Retinal pigment epithelial cell (primary cell): ENCODE data around the gene ISL1.

Experiments used
- DNase-seq: peaks from one replicate; pipeline ENCODE4 v3.0.0-alpha.2; 2010; ENCODE audit warnings: low read depth
- H3K4me3 ChIP-seq: 2 replicates; pipeline ENCODE4 v1.5.1; 2011; ENCODE audit warnings: mild to moderate bottlenecking, low read length, control low read depth, moderate library complexity
- TF ChIP-seq, protein P1 (sequence below): conservative IDR thresholded peaks from 2 replicates; pipeline ENCODE4 v1.5.1; 2011; ENCODE audit warnings: low read depth, low read length, control low read depth, inconsistent platforms

ISL1 gene

DNA sequence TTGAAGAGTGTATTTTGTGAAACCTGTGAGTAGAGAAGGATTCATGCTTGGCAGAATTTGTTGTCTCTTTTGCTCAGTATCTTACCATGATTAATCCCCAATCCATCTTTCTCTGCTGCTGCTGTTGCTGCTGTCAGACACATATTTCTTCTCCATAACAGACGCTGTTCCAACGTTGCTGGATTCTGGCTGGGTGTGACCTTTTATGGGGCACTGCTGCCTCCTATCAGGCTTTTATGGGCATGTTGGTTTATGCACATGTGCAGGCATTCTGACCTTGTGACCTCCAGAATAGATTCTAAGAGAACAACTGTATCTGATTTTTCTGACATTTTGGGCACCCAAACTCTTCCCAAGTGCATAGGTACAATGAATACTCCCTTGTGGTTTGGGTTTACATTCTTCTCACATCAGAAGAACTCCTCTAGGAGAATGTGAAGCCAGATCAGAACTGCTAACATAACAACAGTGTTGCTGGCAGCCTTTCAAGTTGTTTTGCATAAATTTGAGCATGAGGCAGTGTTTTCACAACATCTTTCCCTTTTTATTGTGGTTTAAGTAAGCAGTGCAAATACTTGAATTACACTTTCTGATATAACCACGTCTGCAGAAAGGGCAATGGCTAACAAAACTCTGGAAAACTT lies 9.2 kb upstream of the ISL1 start:
- no peak overlapping the region for H3K4me3 ChIP-seq
- no peak for DNase-seq
- TF ChIP-seq, protein P1, sequence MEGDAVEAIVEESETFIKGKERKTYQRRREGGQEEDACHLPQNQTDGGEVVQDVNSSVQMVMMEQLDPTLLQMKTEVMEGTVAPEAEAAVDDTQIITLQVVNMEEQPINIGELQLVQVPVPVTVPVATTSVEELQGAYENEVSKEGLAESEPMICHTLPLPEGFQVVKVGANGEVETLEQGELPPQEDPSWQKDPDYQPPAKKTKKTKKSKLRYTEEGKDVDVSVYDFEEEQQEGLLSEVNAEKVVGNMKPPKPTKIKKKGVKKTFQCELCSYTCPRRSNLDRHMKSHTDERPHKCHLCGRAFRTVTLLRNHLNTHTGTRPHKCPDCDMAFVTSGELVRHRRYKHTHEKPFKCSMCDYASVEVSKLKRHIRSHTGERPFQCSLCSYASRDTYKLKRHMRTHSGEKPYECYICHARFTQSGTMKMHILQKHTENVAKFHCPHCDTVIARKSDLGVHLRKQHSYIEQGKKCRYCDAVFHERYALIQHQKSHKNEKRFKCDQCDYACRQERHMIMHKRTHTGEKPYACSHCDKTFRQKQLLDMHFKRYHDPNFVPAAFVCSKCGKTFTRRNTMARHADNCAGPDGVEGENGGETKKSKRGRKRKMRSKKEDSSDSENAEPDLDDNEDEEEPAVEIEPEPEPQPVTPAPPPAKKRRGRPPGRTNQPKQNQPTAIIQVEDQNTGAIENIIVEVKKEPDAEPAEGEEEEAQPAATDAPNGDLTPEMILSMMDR, result no peak

DNA sequence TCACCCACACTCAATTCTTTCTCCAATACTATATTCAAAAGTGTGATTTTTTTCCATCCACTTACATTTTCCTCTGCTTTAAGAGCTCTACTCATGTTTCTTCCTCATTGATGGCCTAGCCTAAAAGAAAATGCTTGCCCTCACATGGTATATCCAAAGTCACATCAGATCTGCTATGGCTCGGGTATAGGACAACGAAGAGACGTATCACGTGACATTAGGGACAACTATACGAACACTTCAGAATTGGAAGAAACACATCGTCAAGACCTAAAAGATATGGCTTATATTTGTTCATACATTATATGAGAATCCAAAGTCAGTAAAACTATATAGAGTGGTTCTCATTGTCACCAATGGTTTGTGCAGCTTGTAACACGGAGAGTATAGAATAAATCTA lies 8.2 kb upstream of the ISL1 start:
- TF ChIP-seq, protein P1, result no peak
- DNase-seq, result no peak
- H3K4me3 ChIP-seq, result no peak overlapping the region

DNA sequence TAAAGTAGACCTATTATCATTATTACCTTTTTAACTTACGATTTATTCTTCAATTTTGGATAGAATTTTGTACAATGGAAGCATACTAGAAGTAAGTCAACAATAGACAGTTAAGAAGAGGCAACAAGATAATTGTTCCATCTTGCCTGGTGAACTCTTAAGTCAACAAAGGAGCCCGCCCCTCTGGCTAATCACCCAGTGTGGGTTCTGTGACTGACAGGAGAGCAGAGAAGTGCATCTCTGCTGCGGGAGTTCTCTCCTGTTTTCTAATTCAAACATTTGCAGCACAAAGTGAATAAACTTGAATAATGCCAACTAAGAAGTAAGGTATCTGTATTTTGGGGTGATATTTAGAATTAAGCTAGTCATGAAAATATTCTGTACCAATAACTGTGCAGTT lies 6.7 kb upstream of the ISL1 start:
- H3K4me3 ChIP-seq, result no peak overlapping the region
- DNase-seq, result no peak

DNA sequence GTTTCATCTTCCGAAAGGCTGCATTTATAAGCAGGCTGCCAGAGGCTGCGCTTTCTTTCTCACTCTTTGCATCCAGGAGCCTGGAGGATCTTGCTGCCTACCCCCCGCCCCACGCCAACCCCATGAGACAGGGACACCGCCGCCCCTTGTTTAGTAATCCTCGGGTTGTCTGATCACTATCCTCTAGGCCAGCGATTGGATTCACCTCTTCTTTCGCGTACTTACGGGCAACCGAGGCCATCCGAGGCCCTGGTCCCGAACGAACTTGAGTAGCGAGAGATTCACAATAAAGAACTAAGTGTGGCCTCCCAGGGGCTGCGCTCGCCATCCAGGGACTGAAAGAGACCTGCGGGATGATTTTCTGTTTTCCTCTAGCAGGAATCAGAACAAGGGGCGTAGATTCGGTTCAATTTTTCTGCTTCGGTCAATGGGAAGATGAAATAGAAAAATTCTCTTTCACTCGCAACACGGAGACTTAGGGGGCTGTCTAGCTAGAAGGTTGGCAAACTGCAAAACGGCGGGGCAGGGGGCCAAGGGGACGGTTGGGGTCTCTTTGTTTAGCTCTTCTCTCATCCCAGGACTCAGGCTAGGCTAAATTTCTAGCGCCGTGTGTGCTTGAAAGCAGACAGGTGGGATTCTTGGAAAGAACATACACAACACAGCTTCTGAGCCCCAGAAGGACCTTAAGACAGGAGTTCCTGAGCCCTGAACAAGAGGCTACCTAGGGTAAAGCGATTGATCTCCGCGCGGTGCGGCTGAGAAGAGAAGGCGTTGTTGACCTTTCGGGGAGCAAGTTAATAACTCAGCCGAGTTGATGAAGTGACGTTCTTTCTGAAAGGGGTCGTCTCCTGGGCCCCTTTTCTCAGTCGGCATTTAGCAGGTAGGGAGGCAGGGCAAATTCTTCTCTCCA lies 5.8 kb upstream of the ISL1 start:
- no peak overlapping the region for H3K4me3 ChIP-seq
- DNase-seq, result no peak

More for the DNA sequence above, 6.7 kb upstream of the ISL1 start:
- TF ChIP-seq, protein P1, result no peak

DNA sequence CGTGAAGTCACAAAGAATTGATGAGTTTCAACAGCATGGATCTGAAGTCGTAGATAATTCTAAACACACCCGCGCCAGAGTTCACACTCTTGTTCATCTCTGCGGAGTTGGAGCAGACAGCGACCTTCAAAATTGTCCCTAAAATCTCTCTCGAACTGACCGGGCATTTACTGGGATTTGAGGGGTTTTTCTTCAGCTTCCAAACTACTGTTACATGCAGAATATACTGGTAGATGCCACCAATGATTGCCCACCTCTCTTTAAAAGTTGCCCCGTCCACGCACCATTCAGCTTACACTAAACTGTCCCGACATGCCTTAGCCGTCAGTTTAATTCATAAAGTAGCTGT lies 5.2 kb upstream of the ISL1 start:
- no peak for DNase-seq
- no peak overlapping the region for H3K4me3 ChIP-seq
- TF ChIP-seq, protein P1, result no peak

More for the DNA sequence above, 5.8 kb upstream of the ISL1 start:
- TF ChIP-seq, protein P1, result no peak

DNA sequence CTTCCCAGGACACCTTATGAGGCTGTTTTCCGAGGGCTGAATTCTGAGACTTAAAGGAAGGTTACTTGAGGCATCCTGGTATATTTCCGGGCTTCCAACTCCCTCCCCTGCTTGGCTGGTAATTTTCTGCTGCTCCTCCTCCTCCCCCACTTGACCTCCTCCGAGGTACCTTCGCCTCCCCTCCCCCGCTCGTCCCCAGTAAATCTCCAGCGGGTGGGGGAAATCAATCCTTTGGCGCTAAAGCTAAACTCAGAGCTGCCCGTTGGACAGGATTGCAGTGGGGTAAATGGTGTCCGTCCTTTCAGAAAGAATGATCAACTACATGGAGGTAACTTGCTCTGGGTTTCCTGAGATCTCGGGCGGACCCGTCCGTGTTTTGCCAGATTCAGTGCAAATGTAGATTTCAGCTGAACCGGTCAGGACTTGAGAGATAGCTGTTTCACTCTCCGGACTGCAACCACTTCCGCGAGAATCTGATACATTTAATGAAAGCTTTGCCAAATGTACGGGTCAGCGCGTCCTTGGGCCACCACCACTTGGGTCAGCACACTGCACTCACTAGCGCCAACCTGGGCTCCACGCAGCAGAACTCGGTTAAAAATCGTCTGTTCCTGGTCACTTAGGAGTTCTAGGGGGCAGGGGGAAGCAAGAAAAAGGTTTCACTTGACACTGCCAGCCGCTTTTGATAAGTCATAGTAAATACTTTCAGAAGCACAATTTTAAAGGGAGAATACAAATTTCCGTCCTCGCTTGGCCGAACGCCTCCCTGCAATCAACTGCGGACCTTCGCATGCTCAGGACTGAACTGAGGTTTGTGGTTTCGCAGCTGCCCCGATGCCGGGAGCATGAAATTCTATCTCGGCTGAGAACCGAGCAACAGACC lies 4.6 kb upstream of the ISL1 start:
- no peak for DNase-seq
- TF ChIP-seq, protein P1, result no peak
- no peak overlapping the region for H3K4me3 ChIP-seq
